ENCODE results near the gene MSMB. TPM values are rescaled to one million over a fixed set of nuclear protein-coding genes. Genes with fewer than 3 reads are reported as not detected.

MSMB gene
- total and polyA plus RNA-seq, 2 of the 4 experiments (the other 2 are of a cell fraction), result not detected

DNA sequence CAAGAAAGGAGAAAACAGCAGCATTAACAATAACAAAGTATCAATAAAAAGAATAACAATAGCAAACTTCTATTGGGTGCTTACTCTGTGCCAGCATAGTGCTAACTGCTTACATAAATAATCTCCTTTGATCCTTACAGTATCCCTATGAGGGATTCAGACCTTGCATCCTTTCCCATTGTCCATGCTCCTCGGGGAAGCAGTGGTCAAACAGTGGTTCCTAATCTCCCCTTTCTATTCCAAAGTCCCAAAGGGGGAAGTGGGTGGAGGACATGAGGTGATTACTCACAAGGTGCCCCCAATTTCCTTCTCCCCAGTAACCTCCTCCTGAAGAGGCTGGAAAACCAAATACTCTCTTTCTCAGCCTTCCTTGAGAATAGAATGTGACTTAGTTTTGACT is 22.0 kb upstream of the MSMB start:
- H2AFZ ChIP-seq (replicated peaks; ENCODE audit: low read length, poor library complexity), result no peak overlapping the region
- H3K9ac ChIP-seq (ENCODE audit: low read depth, low read length), result no peak overlapping the region
- no peak overlapping the region for H2BK5ac ChIP-seq (ENCODE audit: low read depth, low read length, poor library complexity, severe bottlenecking)
- no peak overlapping the region for H4K8ac ChIP-seq (ENCODE audit: low read depth in 2 of 2, low read length in 2 of 2)
- no TSS peak for BruUV-seq (replicated peaks)
- DNase-seq (no peak), ATAC-seq (ENCODE audit: low read depth) (no peak)
- no peak overlapping the region for H4K91ac ChIP-seq (ENCODE audit: insufficient read depth, low read depth, low read length)
- H3K4me1 ChIP-seq (ENCODE audit: control insufficient read depth, insufficient read depth, low read length), result peaks cover 3% of the 10 kb centered on the region; the same call in 1 of the 2 replicates
- no peak overlapping the region for H3K18ac ChIP-seq (ENCODE audit: low read depth, low read length)
- H3K36me3 ChIP-seq (ENCODE audit: control insufficient read depth, insufficient read depth, low read length), result no peaks in the 10 kb centered on the region
- no peak overlapping the region for H3K4me3 ChIP-seq (ENCODE audit: insufficient read depth, low read depth, low read length)
- H3K14ac ChIP-seq (replicated peaks; ENCODE audit: low read depth, low read length), result no peak overlapping the region
- no peak overlapping the region for H2BK15ac ChIP-seq (ENCODE audit: low read depth, low read length)
- H3K4me2 ChIP-seq (ENCODE audit: low read depth, low read length), result no peak overlapping the region
- H3K79me1 ChIP-seq (ENCODE audit: low read depth in 1 of 2, low read length in 2 of 2), result no peaks in the 10 kb centered on the region
- no peak overlapping the region for H2AK9ac ChIP-seq (replicated peaks; ENCODE audit: low read depth, low read length, poor library complexity)
- H2BK20ac ChIP-seq (ENCODE audit: low read depth, low read length), result no peak overlapping the region
- no peak overlapping the region for H4K5ac ChIP-seq (ENCODE audit: low read depth, low read length)
- no peak overlapping the region for H2BK120ac ChIP-seq (ENCODE audit: low read depth, low read length)
- no peaks in the 10 kb centered on the region for H4K20me1 ChIP-seq (ENCODE audit: insufficient read depth, low read length)
- intact Hi-C loops (cut with micrococcal nuclease) (no loop called here), in situ Hi-C loops (cut with MboI; ENCODE audit: low sequenced_read_pairs) (no loop called here), dilution Hi-C loops (cut with HindIII; ENCODE audit: low sequenced_read_pairs, unreplicated experiment) (no loop called here)
- H3K56ac ChIP-seq (ENCODE audit: extremely low read depth, insufficient read depth, low read length), result no peak overlapping the region
- CTCF ChIA-PET, result no interaction called here
- WGBS, 2 experiments (ENCODE audit: extremely low coverage in 2 of 2, insufficient read length in 1 of 2), result no CpG with 5 or more reads among the region's 1 CpG
- POLR2A ChIA-PET (ENCODE audit: unreplicated experiment), result no interaction called here
- no peak overlapping the region for H3K27ac ChIP-seq (ENCODE audit: insufficient read depth, low read length)
- no peak overlapping the region for H3K23ac ChIP-seq (ENCODE audit: low read depth, low read length)
- H3K27me3 ChIP-seq (ENCODE audit: control insufficient read depth, insufficient read depth, low read length), result peaks cover 3% of the 10 kb centered on the region
- TF ChIP-seq, protein P1, sequence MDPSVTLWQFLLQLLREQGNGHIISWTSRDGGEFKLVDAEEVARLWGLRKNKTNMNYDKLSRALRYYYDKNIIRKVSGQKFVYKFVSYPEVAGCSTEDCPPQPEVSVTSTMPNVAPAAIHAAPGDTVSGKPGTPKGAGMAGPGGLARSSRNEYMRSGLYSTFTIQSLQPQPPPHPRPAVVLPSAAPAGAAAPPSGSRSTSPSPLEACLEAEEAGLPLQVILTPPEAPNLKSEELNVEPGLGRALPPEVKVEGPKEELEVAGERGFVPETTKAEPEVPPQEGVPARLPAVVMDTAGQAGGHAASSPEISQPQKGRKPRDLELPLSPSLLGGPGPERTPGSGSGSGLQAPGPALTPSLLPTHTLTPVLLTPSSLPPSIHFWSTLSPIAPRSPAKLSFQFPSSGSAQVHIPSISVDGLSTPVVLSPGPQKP (IDR thresholded peaks at IDR 0.05; ENCODE audit: borderline replicate concordance, low read depth, low read length), result no peak
- TF ChIP-seq FOS (IDR thresholded peaks at IDR 0.05; ENCODE audit: low read depth, low read length), result no peak
- TF ChIP-seq MAFK (IDR thresholded peaks at IDR 0.05; ENCODE audit: low read depth, low read length), result no peak
- no peak for TF ChIP-seq SMC3 (IDR thresholded peaks at IDR 0.05; ENCODE audit: low read depth, low read length)
- TF ChIP-seq MAZ (IDR thresholded peaks at IDR 0.05; ENCODE audit: borderline replicate concordance, low read depth, low read length), result no peak
- TF ChIP-seq, protein P2, sequence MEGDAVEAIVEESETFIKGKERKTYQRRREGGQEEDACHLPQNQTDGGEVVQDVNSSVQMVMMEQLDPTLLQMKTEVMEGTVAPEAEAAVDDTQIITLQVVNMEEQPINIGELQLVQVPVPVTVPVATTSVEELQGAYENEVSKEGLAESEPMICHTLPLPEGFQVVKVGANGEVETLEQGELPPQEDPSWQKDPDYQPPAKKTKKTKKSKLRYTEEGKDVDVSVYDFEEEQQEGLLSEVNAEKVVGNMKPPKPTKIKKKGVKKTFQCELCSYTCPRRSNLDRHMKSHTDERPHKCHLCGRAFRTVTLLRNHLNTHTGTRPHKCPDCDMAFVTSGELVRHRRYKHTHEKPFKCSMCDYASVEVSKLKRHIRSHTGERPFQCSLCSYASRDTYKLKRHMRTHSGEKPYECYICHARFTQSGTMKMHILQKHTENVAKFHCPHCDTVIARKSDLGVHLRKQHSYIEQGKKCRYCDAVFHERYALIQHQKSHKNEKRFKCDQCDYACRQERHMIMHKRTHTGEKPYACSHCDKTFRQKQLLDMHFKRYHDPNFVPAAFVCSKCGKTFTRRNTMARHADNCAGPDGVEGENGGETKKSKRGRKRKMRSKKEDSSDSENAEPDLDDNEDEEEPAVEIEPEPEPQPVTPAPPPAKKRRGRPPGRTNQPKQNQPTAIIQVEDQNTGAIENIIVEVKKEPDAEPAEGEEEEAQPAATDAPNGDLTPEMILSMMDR (conservative IDR thresholded peaks at IDR 0.05; ENCODE audit: low read depth, low read length), result no peak
- TF ChIP-seq, protein P3, sequence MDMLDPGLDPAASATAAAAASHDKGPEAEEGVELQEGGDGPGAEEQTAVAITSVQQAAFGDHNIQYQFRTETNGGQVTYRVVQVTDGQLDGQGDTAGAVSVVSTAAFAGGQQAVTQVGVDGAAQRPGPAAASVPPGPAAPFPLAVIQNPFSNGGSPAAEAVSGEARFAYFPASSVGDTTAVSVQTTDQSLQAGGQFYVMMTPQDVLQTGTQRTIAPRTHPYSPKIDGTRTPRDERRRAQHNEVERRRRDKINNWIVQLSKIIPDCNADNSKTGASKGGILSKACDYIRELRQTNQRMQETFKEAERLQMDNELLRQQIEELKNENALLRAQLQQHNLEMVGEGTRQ (IDR thresholded peaks at IDR 0.05; ENCODE audit: low read depth, low read length), result no peak
- no peak for TF ChIP-seq BHLHE40 (IDR thresholded peaks at IDR 0.05; ENCODE audit: low read depth, low read length)
- no peak overlapping the region for H3K4ac ChIP-seq (ENCODE audit: low read depth, low read length)
- no peaks in the 10 kb centered on the region for H3K9me3 ChIP-seq (ENCODE audit: control insufficient read depth, insufficient read depth, low read length)
- H3K9me1 ChIP-seq (ENCODE audit: insufficient read depth, low read length), result no peaks in the 10 kb centered on the region
- no peak overlapping the region for H2AK5ac ChIP-seq (ENCODE audit: low read depth, low read length)
